K562 (cell line): ENCODE data around the gene GSDME. TPM values are rescaled to one million over a fixed set of nuclear protein-coding genes. Genes with fewer than 3 reads are reported as not detected.
A peak's percentile ranks its signal among the peaks of the same experiment; 100 is the strongest.

Experiments used
- ATAC-seq: fragments of 200-7000 bp; cut with Tn5 transposase; 3 replicates; pipeline ENCODE4 v1.9.1; 2020; ENCODE audit warnings: moderate library complexity
- BruUV-seq: library from RNA; stranded (reverse); fragments of 400-500 nt; replicated peaks from 2 replicates; lab custom pipeline; 2021; lab: Mats Ljungman, UMichigan
- CTCF ChIA-PET: fragments of 300-600 bp; formaldehyde crosslinking; extraction: SDS; loops from one replicate; lab custom pipeline; 2021; ENCODE audit warnings: low intra/inter-chr PET ratio; lab: Yijun Ruan, JAX
- POLR2A ChIA-PET: fragments of 300-600, 350-650 bp; sonication (Branson Sonifier 250); formaldehyde crosslinking; extraction: SDS; loops from one replicate; lab custom pipeline; 2021; ENCODE audit warnings: antibody characterized with exemption, inconsistent platforms; lab: Yijun Ruan, JAX
- DNase-seq, 4 experiments: peaks; one replicate each; pipeline versions ENCODE4 v3.0.0 to v3.0.0-alpha.2; 2011 to 2018; ENCODE audit warnings: low spot score in 3 of 4, mixed read lengths in 3 of 4; ENCODE audit errors: extremely low read depth in 1 of 4
- FAIRE-seq: peaks from 2 replicates; lab custom pipeline; 2011; peaks lifted over from hg19 to GRCh38; lab: Jason Lieb, UNC
- H2AFZ ChIP-seq: 2 replicates; pipeline ENCODE4 v1.6.0; 2011; ENCODE audit warnings: low read depth, low read length, control low read depth, inconsistent platforms
- H3K27ac ChIP-seq: fragments of 200-600 bp; 3 replicates; pipeline ENCODE4 v1.8.0; 2011; ENCODE audit warnings: low read depth, mild to moderate bottlenecking, control low read depth, inconsistent platforms, low read length, moderate library complexity, mixed read lengths; ENCODE audit errors: extremely low read depth
- H3K27me3 ChIP-seq, 2 experiments: fragments of 300-600 bp in 1 of 2; 2 replicates in 1 of 2; 3 replicates in 1 of 2; pipeline versions ENCODE4 v1.6.0 to v1.8.0; 2011; ENCODE audit warnings: inconsistent platforms in 2 of 2, low read length in 2 of 2, mild to moderate bottlenecking in 1 of 2, mixed read lengths in 1 of 2, moderate library complexity in 1 of 2; ENCODE audit not compliant: control insufficient read depth in 2 of 2, insufficient read depth in 2 of 2
- H3K36me3 ChIP-seq: fragments of 300-600 bp; 3 replicates; pipeline ENCODE4 v1.8.0; 2011; ENCODE audit warnings: mild to moderate bottlenecking, low read length, inconsistent platforms; ENCODE audit not compliant: control insufficient read depth, insufficient read depth
- H3K4me1 ChIP-seq, 2 experiments: fragments of 200-600 bp in 1 of 2; replicated peaks in 1 of 2; 2 replicates in 1 of 2; 3 replicates in 1 of 2; pipeline versions ENCODE4 v1.5.1 to v1.8.0; 2011; ENCODE audit warnings: inconsistent platforms in 2 of 2, low read length in 2 of 2, mild to moderate bottlenecking in 1 of 2, mixed read lengths in 1 of 2, moderate library complexity in 1 of 2; ENCODE audit not compliant: control insufficient read depth in 2 of 2, insufficient read depth in 2 of 2
- H3K4me2 ChIP-seq: 2 replicates; pipeline ENCODE4 v1.6.1; 2011; ENCODE audit warnings: low read length, control low read depth, inconsistent platforms, mixed read lengths; ENCODE audit not compliant: insufficient read depth
- H3K4me3 ChIP-seq: fragments of 200-600 bp; sonication (generic), shearing (Covaris generic); 2 replicates; pipeline ENCODE4 v1.5.1; 2016; ENCODE audit warnings: control low read depth, inconsistent platforms
- H3K79me2 ChIP-seq: fragments of 200-600 bp; 3 replicates; pipeline ENCODE4 v1.8.0; 2011; ENCODE audit warnings: low read length, inconsistent platforms; ENCODE audit not compliant: control insufficient read depth, insufficient read depth
- H3K9ac ChIP-seq, 2 experiments: 2 replicates each; pipeline versions ENCODE4 v1.6.0 to v1.6.1; 2011; ENCODE audit warnings: low read depth in 2 of 2, low read length in 2 of 2, control low read depth in 1 of 2, inconsistent platforms in 1 of 2, mild to moderate bottlenecking in 1 of 2, mixed read lengths in 1 of 2; ENCODE audit not compliant: insufficient read depth in 1 of 2
- H3K9me1 ChIP-seq: one replicate; pipeline ENCODE4 v1.6.0; 2011; ENCODE audit warnings: inconsistent platforms, mild to moderate bottlenecking, low read length, moderate library complexity; ENCODE audit not compliant: control insufficient read depth, insufficient read depth
- H3K9me3 ChIP-seq: replicated peaks from 2 replicates; pipeline ENCODE4 v1.5.1; 2011; ENCODE audit warnings: low read depth, low read length, inconsistent platforms; ENCODE audit not compliant: control insufficient read depth, insufficient read depth
- H4K20me1 ChIP-seq: replicated peaks from 2 replicates; pipeline ENCODE4 v1.6.1; 2011; ENCODE audit warnings: low read length, inconsistent platforms, mixed read lengths; ENCODE audit not compliant: control insufficient read depth, insufficient read depth
- C11orf30 ChIP-seq: fragments of 450-650 bp; IDR thresholded peaks from 2 replicates; pipeline ENCODE4 v1.6.1; 2016; ENCODE audit warnings: low read depth, mild to moderate bottlenecking
- COPS2 ChIP-seq: fragments of 450-650 bp; conservative IDR thresholded peaks from 2 replicates; pipeline ENCODE4 v1.6.1; 2016; ENCODE audit warnings: mild to moderate bottlenecking, moderate library complexity
- EZH2 ChIP-seq: IDR thresholded peaks from 2 replicates; pipeline ENCODE4 v1.6.1; 2012; ENCODE audit warnings: low read depth, mild to moderate bottlenecking, inconsistent platforms, low read length, borderline replicate concordance
- HLTF ChIP-seq: fragments of 450-650 bp; IDR thresholded peaks from 2 replicates; pipeline ENCODE4 v1.6.1; 2016
- KAT2B ChIP-seq: IDR thresholded peaks from one replicate; pipeline ENCODE4 v1.6.1; 2012; ENCODE audit warnings: low read depth, mild to moderate bottlenecking, control low read depth, inconsistent platforms, low read length, moderate library complexity
- MAFF ChIP-seq: IDR thresholded peaks from 2 replicates; pipeline ENCODE4 v1.6.1; 2012; ENCODE audit warnings: low read length, improper control_type of control experiment
- MAFK ChIP-seq: IDR thresholded peaks from 2 replicates; pipeline ENCODE4 v1.6.1; 2011; ENCODE audit warnings: low read length, improper control_type of control experiment
- RFX5 ChIP-seq: IDR thresholded peaks from 2 replicates; pipeline ENCODE4 v1.6.1; 2011; ENCODE audit warnings: low read depth, mild to moderate bottlenecking, improper control_type of control experiment, low read length
- SAFB ChIP-seq: fragments of 200-400 bp; formaldehyde crosslinking; IDR thresholded peaks from 2 replicates; pipeline ENCODE4 v1.6.1; 2017; ENCODE audit warnings: low read depth, low read length, borderline replicate concordance
- SRSF7 ChIP-seq: fragments of 200-400 bp; formaldehyde crosslinking; optimal IDR thresholded peaks from 2 replicates; pipeline ENCODE3; 2017; ENCODE audit warnings: mild to moderate bottlenecking, low read depth, low read length
- TBL1XR1 ChIP-seq, 2 experiments: IDR thresholded peaks; 2 replicates each; pipeline ENCODE4 v1.6.1; 2012; ENCODE audit warnings: improper control_type of control experiment in 2 of 2, low read length in 2 of 2, mild to moderate bottlenecking in 1 of 2
- ZBTB9 ChIP-seq: fragments of 450-650 bp; formaldehyde crosslinking; IDR thresholded peaks from 2 replicates; pipeline ENCODE4 v1.4.0; 2020; ENCODE audit warnings: mild to moderate bottlenecking, moderate library complexity
- ZNF316 ChIP-seq: fragments of 450-650 bp; IDR thresholded peaks from 2 replicates; pipeline ENCODE4 v1.6.1; 2016
- in situ Hi-C: fragments of 300-500 bp; cut with MboI; formaldehyde crosslinking; loops from 4 replicates; pipeline ENCODE4 v1.15.0; 2018; ENCODE audit warnings: inconsistent platforms, mixed read lengths
- intact Hi-C: fragments of 100-400 bp; cut with micrococcal nuclease; formaldehyde crosslinking; loops from 2 replicates; pipeline ENCODE4 v1.14.2; 2022
- polyA plus RNA-seq, 8 experiments: library from polyadenylated mRNA; depleted of rRNA in 4 of 8; stranded (reverse) in 5 of 8; unstranded in 3 of 8; fragments of >200 nt; fragmentation: Nextera tagmentation in 2 of 8; fragmentation: Illumina TruSeq in 1 of 8; extraction: Ambion mirVana in 2 of 8; extraction: Trizol in 1 of 8; gene quantifications; 2 replicates each; pipeline versions ENCODE4 v1.2.1 to v1.2.3, GENCODE V29; 2011 to 2014; ENCODE audit warnings: inconsistent platforms in 1 of 8, missing spikeins in 1 of 8
- total RNA-seq, 7 experiments: library from RNA; depleted of rRNA in 6 of 7; stranded (reverse); fragments of >200 nt in 6 of 7; fragmentation: Illumina TruSeq in 2 of 7; extraction: Trizol in 2 of 7; gene quantifications; 2 replicates each; pipeline versions ENCODE4 v1.2.1 to v1.2.3, GENCODE V29; 2011 to 2021; ENCODE audit warnings: low replicate concordance in 1 of 7
- TF ChIP-seq, protein P1 (sequence below): fragments of 250-450 bp; sonication (Bioruptor Pico); IDR thresholded peaks from 2 replicates; pipeline ENCODE4 v1.5.0; 2021

The GSDME gene
- total and polyA plus RNA-seq, 9 of the 15 experiments (the other 6 are each of a cell fraction or from before 2014, with no cell fraction given) = 0.37 to 1.9 (median 0.62) TPM

DNA sequence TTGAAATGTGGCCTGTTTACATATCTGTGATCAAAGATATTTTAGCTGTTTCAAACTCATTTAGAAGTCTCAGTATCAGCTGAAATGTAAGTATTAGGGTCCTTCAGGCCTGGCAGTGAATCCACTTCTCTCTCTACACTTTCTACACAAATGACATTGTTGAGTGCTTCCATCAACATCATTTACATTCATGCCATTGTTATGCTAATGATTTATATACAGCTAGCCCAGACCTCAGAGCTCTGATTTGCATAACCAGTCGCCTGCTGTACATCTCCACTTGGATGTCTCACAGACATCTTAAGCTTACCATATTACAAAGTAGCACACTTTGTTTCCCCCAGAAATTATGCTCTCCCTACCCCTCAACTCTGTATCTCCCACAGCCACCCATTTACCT lies 71.6 kb downstream of the GSDME start (continued):
- TF ChIP-seq COPS2 (no peak), KAT2B (no peak), SRSF7 (no peak), EZH2 (no peak)
- TF ChIP-seq, protein P1, sequence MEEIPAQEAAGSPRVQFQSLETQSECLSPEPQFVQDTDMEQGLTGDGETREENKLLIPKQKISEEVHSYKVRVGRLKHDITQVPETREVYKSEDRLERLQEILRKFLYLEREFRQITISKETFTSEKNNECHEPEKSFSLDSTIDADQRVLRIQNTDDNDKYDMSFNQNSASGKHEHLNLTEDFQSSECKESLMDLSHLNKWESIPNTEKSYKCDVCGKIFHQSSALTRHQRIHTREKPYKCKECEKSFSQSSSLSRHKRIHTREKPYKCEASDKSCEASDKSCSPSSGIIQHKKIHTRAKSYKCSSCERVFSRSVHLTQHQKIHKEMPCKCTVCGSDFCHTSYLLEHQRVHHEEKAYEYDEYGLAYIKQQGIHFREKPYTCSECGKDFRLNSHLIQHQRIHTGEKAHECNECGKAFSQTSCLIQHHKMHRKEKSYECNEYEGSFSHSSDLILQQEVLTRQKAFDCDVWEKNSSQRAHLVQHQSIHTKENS (CRISPR knock-in tag) = no peak

DNA sequence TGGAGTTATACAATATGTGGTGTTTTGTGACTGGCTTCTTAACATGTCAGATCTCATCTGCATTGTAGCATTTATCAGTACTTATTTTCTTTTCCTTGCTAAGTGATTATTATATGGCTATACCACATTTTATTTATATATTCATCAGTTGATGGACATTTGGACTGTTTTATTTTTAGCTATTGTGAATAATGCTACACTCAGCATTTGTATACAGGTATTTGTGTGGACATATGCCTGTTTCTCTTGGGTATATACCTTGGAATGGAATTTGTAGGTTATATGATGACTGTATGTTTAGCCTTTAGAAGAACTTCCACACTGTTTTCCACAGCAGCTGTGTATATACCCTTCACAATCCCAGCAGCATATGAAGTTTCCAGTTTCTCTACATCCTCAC lies 86.5 kb downstream of the GSDME start:
- ChIA-PET CTCF (no interaction called here), POLR2A (interaction anchor here (1.2 kb wide), 1 partner anchor 101 kb away, joined by 3 read pairs; no protein-coding TSS in a partner anchor)
- ATAC-seq (no peak), FAIRE-seq (no peak), DNase-seq (no peak)
- in situ Hi-C loops = no loop called here
- H3K9ac ChIP-seq = no peak overlapping the region
- BruUV-seq = no TSS peak
- H3K9me1 ChIP-seq = no peaks in the 10 kb centered on the region
- intact Hi-C loops = no loop called here
- H3K4me2 ChIP-seq = no peak overlapping the region
- no peak overlapping the region for H3K27ac ChIP-seq
- no peaks in the 10 kb centered on the region for H3K27me3 ChIP-seq
- peaks cover 0 to 16% of the 10 kb centered on the region in 2 experiments; a peak in 2 of 5 replicates for H3K4me1 ChIP-seq
- peak; percentile 25; the same call in 1 of the 2 replicates for TF ChIP-seq C11orf30
- TF ChIP-seq MAFF = peak; percentile 13; the same call in 1 of the 2 replicates
- 0 out of 2 replicates have a peak, but pooled peaks have one; percentile 11 for TF ChIP-seq MAFK
- no peak for TF ChIP-seq SAFB
- no peak for TF ChIP-seq TBL1XR1 (IDR thresholded peaks at IDR 0.05; ENCODE audit: low read length in 2 of 2)
- TF ChIP-seq ZNF316 = peak; percentile 42; the same call in 1 of the 2 replicates
- TF ChIP-seq RFX5 = no peak
- TF ChIP-seq HLTF = no peak
- TF ChIP-seq ZBTB9 = no peak
- no peak overlapping the region for H2AFZ ChIP-seq
- no peaks in the 10 kb centered on the region for H3K9me3 ChIP-seq
- peaks cover 5% of the 10 kb centered on the region; the same call in 2 of the 3 replicates for H3K36me3 ChIP-seq
- H3K4me3 ChIP-seq = no peak overlapping the region
- H4K20me1 ChIP-seq = no peaks in the 10 kb centered on the region
- no peaks in the 10 kb centered on the region for H3K79me2 ChIP-seq
